Measurements from ENCODE around the gene CFAP410. TPM values are rescaled to one million over a fixed set of nuclear protein-coding genes. Genes with fewer than 3 reads are reported as not detected.

The CFAP410 gene
- total RNA-seq, 1 donor from 2014 or later = 25.4 TPM

DNA sequence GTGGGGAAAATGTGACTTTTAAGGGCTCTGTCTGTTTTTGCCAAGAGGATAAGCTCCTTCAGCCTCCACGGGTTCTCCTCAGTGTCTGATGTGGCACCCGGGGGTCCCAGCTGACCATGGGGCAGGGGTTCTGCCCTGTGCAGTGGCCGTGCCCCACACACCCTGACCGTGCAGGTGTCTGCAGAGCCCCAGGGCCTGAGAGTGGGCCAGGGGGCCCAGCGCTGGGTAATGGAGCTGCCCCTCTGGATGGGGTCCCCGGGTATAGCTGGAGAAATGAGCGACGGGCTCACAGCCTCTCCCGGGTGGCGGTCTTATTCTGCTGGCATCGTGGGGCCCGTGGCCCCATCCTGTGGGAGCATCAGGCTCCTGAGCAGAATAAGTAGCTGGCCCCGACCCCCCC is 42.3 kb downstream of the CFAP410 start:
- Histone ChIP-seq H3K27me3 (no peaks in the 10 kb centered on the region), H3K4me1 (peaks cover 28% of the 10 kb centered on the region), H3K9me3 (no peaks in the 10 kb centered on the region), H3K4me3 (no peak overlapping the region), H3K27ac (no peak overlapping the region), H3K36me3 (no peaks in the 10 kb centered on the region)
- no peak for ATAC-seq
- TF ChIP-seq, protein P1, sequence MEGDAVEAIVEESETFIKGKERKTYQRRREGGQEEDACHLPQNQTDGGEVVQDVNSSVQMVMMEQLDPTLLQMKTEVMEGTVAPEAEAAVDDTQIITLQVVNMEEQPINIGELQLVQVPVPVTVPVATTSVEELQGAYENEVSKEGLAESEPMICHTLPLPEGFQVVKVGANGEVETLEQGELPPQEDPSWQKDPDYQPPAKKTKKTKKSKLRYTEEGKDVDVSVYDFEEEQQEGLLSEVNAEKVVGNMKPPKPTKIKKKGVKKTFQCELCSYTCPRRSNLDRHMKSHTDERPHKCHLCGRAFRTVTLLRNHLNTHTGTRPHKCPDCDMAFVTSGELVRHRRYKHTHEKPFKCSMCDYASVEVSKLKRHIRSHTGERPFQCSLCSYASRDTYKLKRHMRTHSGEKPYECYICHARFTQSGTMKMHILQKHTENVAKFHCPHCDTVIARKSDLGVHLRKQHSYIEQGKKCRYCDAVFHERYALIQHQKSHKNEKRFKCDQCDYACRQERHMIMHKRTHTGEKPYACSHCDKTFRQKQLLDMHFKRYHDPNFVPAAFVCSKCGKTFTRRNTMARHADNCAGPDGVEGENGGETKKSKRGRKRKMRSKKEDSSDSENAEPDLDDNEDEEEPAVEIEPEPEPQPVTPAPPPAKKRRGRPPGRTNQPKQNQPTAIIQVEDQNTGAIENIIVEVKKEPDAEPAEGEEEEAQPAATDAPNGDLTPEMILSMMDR (IDR thresholded peaks at IDR 0.05) = no peak
- intact Hi-C loops (cut with DNase I) = no loop called here
- no peak for DNase-seq

DNA sequence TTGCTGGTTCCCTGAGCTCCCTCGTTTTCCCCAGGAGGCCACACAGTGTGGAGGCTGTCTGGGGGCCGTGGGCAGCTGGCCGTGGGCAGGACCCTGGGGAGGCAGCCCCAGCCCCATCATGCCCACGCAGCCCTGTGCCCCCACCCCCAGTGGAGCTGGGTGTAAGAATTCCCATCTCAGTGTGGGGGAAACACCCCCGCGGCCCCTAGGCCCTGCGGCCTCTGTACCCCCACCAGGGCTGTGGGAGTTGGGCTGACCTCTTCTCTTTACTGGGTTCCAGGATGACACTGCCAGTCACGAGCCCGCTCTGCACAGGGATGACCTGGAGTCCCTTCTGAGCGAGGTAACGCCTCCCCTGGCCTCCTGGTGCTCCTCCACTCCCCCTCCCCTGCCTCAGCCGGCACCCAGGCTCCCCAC is 43.1 kb downstream of the CFAP410 start:
- ATAC-seq (no peak), DNase-seq (no peak)
- no peak overlapping the region for H3K27ac ChIP-seq
- no peaks in the 10 kb centered on the region for H3K9me3 ChIP-seq
- TF ChIP-seq, protein P1 (IDR thresholded peaks at IDR 0.05) = no peak
- intact Hi-C loops (cut with DNase I) = no loop called here
- no peaks in the 10 kb centered on the region for H3K27me3 ChIP-seq
- H3K36me3 ChIP-seq = no peaks in the 10 kb centered on the region
- no peak overlapping the region for H3K4me3 ChIP-seq
- H3K4me1 ChIP-seq = peaks cover 20% of the 10 kb centered on the region

DNA sequence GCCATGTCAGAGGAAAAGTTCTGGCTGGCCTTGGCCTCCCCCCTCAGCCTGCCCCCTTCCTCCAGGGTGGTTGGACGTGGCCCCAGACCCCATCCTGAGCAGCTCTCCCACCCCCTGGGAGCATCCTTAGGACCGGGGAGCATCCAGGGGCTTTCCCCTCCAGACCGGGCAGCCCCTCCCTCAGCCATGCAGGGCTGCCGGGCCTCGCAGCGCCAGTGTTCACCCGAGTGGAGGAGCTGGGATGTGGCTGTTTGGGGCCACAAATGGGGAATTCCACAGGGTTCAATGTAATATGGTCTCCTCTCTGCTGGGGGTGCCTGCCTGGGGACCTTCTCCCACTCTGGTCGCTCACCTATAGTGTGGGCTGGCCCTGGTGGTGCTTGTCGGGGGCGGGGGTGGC is 43.5 kb downstream of the CFAP410 start:
- intact Hi-C loops (cut with DNase I) = no loop called here
- H3K9me3 ChIP-seq = no peaks in the 10 kb centered on the region
- peaks cover 16% of the 10 kb centered on the region for H3K4me1 ChIP-seq
- H3K36me3 ChIP-seq = no peaks in the 10 kb centered on the region
- H3K27me3 ChIP-seq = no peaks in the 10 kb centered on the region
- H3K27ac ChIP-seq = no peak overlapping the region
- ATAC-seq (no peak), DNase-seq (no peak)
- H3K4me3 ChIP-seq = no peak overlapping the region
- TF ChIP-seq, protein P1 (IDR thresholded peaks at IDR 0.05) = no peak

DNA sequence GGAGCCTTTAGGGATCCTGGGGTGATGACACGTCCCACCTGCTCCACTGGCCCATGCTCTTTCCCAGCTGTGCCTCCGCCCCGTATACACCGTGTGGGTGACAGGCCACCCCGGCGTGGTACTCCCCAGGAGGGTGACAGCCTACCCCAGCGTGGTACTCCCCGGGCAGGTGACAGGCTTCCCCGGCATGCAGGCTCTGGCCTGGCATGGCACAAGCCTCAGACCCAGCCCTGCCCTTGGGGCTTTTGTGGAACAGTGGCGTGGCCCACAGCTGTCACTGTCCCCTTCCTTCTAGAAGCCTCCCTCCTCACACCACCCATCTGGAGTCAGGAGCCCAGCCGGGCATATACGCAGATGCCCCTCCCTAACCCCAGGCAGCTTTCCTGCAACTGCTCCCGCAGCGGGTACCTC is 44.0 kb downstream of the CFAP410 start:
- Histone ChIP-seq H3K4me3 (no peak overlapping the region), H3K9me3 (no peaks in the 10 kb centered on the region), H3K27ac (no peak overlapping the region), H3K27me3 (no peaks in the 10 kb centered on the region), H3K36me3 (no peaks in the 10 kb centered on the region), H3K4me1 (peaks cover 16% of the 10 kb centered on the region)
- TF ChIP-seq, protein P1 (IDR thresholded peaks at IDR 0.05) = no peak
- DNase-seq (no peak), ATAC-seq (no peak)
- intact Hi-C loops (cut with DNase I) = no loop called here

DNA sequence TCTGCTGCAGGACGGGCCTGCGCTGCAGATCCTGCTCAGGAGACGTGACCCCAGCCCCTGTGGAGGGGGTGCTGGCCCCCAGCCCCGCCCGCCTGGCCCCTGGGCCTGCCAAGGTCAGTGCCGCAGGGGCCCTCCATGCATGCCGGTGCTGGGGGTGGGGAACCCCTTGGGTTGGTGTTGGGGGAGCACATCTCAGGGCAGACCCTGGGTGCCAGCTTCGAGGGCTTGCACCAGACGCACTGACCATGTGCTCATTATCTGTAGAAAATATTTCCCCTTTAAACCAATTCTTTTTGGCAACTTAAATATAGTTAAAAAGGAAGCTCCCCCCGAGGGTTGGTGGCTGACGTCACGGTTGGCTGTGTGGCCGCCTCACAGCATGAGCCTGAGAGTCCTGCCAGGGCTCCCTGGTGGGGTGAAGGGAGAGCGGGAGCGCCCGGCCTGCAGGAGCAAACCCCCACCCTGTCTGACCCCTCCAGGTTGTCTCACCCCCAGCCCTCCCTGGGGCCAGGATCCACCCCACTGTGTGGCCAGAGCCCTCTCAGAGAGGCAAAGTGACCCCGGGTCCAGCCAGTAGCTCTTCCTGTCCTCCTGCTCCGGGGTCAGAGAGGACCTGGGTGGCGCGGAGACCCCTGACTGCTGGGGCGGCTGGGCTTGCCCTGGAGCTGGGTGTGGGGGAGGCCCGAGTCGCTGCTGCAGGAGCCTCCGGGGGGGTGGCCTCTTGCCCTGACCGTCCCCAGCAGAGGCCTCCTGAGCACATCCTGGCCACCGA is 44.6 kb downstream of the CFAP410 start:
- Histone ChIP-seq H3K4me1 (peaks cover 16% of the 10 kb centered on the region), H3K36me3 (no peaks in the 10 kb centered on the region), H3K4me3 (no peak overlapping the region), H3K27ac (no peak overlapping the region), H3K9me3 (no peaks in the 10 kb centered on the region), H3K27me3 (no peaks in the 10 kb centered on the region)
- TF ChIP-seq, protein P1 (IDR thresholded peaks at IDR 0.05) = no peak
- no peak for DNase-seq
- no peak for ATAC-seq
- intact Hi-C loops (cut with DNase I) = no loop called here

All from upper lobe of right lung (tissue), 1 donor.